GM23338 (cell line): ENCODE data around the gene PACSIN1. TPM values are rescaled to one million over a fixed set of nuclear protein-coding genes. Genes with fewer than 3 reads are reported as not detected.

ENCODE experiments used
- ATAC-seq: fragments of 200-7000 bp; cut with Tn5 transposase; 3 replicates; pipeline ENCODE4 v1.9.1; 2020
- DNase-seq: peaks from one replicate; pipeline ENCODE4 v3.0.0-alpha.2; 2015; ENCODE audit warnings: low spot score
- H2AFZ ChIP-seq: fragments of 200-600 bp; sonication (generic); 2 replicates; pipeline ENCODE4 v1.8.0; 2016; ENCODE audit warnings: antibody characterized with exemption, mild to moderate bottlenecking, moderate library complexity
- H3F3A ChIP-seq: fragments of 200-600 bp; sonication (generic); replicated peaks from 2 replicates; pipeline ENCODE4 v1.8.0; 2017; ENCODE audit warnings: antibody characterized with exemption, mixed run types, low read depth
- H3K27ac ChIP-seq: fragments of 200-600 bp; sonication (generic); 2 replicates; pipeline ENCODE4 v1.6.1; 2016; ENCODE audit warnings: low read depth
- H3K27me3 ChIP-seq: fragments of 200-600 bp; sonication (generic); 2 replicates; pipeline ENCODE4 v1.8.0; 2016; ENCODE audit warnings: mild to moderate bottlenecking, mixed run types, moderate library complexity; ENCODE audit not compliant: insufficient read depth
- H3K36me3 ChIP-seq: fragments of 200-600 bp; sonication (generic); 2 replicates; pipeline ENCODE4 v1.8.0; 2016; ENCODE audit warnings: mild to moderate bottlenecking; ENCODE audit not compliant: insufficient read depth
- H3K4me1 ChIP-seq: fragments of 200-600 bp; sonication (generic); 2 replicates; pipeline ENCODE4 v1.8.0; 2016; ENCODE audit warnings: mild to moderate bottlenecking, moderate library complexity; ENCODE audit not compliant: insufficient read depth
- H3K4me2 ChIP-seq: fragments of 200-600 bp; sonication (generic); 2 replicates; pipeline ENCODE4 v1.7.1; 2017; ENCODE audit warnings: mixed run types
- H3K4me3 ChIP-seq: fragments of 200-600 bp; sonication (generic); 2 replicates; pipeline ENCODE4 v1.6.1; 2016; ENCODE audit warnings: mixed run types
- H3K79me2 ChIP-seq: fragments of 200-600 bp; sonication (generic); replicated peaks from 2 replicates; pipeline ENCODE4 v1.8.0; 2017; ENCODE audit warnings: mild to moderate bottlenecking; ENCODE audit not compliant: insufficient read depth
- H3K9me2 ChIP-seq: fragments of 200-600 bp; sonication (generic); 2 replicates; pipeline ENCODE4 v1.8.0; 2017; ENCODE audit not compliant: insufficient read depth
- H4K20me1 ChIP-seq: fragments of 200-600 bp; sonication (generic); replicated peaks from 2 replicates; pipeline ENCODE4 v1.8.0; 2017; ENCODE audit warnings: mild to moderate bottlenecking; ENCODE audit not compliant: insufficient read depth
- H3K27ac Mint-ChIP-seq: 2 replicates; pipeline ENCODE4 v1.8.0; 2020; ENCODE audit warnings: inconsistent platforms, mild to moderate bottlenecking, moderate library complexity, mixed read lengths
- H3K27me3 Mint-ChIP-seq: 3 replicates; pipeline ENCODE4 v1.8.0; 2022; ENCODE audit warnings: low read depth, mild to moderate bottlenecking, moderate library complexity, mixed read lengths, inconsistent platforms; ENCODE audit not compliant: insufficient read depth, poor library complexity
- H3K36me3 Mint-ChIP-seq: 3 replicates; pipeline ENCODE4 v1.8.0; 2021; ENCODE audit warnings: low read depth, mild to moderate bottlenecking, inconsistent platforms, moderate library complexity, mixed read lengths
- H3K4me1 Mint-ChIP-seq: 3 replicates; pipeline ENCODE4 v1.8.0; 2020; ENCODE audit warnings: mild to moderate bottlenecking, inconsistent platforms, mixed read lengths
- H3K4me3 Mint-ChIP-seq: 3 replicates; pipeline ENCODE4 v1.8.0; 2021; ENCODE audit warnings: moderate library complexity, mild to moderate bottlenecking, inconsistent platforms, mixed read lengths
- H3K9me3 Mint-ChIP-seq: 3 replicates; pipeline ENCODE4 v1.8.0; 2020; ENCODE audit warnings: moderate library complexity, mild to moderate bottlenecking, inconsistent platforms, mixed read lengths
- CTCF ChIP-seq, 2 experiments: fragments of 200-600 bp in 1 of 2; sonication (generic) in 1 of 2; conservative IDR thresholded peaks; 2 replicates each; pipeline versions ENCODE4 v1.5.1 to v1.6.1; 2016 to 2017; ENCODE audit warnings: antibody characterized with exemption in 2 of 2, low read depth in 2 of 2, mild to moderate bottlenecking in 2 of 2, moderate library complexity in 1 of 2
- ETS1 ChIP-seq: IDR thresholded peaks from 2 replicates; pipeline ENCODE4 v1.6.1; 2016; ENCODE audit warnings: antibody characterized with exemption
- JUNB ChIP-seq: IDR thresholded peaks from one replicate; pipeline ENCODE4 v1.6.1; 2016; ENCODE audit warnings: antibody characterized with exemption; ENCODE audit not compliant: unreplicated experiment
- ZNF114 ChIP-seq: fragments of 250-450 bp; sonication (Bioruptor Pico); IDR thresholded peaks from 2 replicates; pipeline ENCODE4 v1.5.0; 2020; ENCODE audit warnings: mild to moderate bottlenecking, moderate library complexity
- ZNF462 ChIP-seq: fragments of 250-450 bp; sonication (Bioruptor Pico); IDR thresholded peaks from 2 replicates; pipeline ENCODE4 v1.5.0; 2020; ENCODE audit warnings: mild to moderate bottlenecking, moderate library complexity
- polyA plus RNA-seq: library from polyadenylated mRNA; unstranded; fragments of >200 nt; fragmentation: Nextera tagmentation; extraction: Ambion mirVana; gene quantifications from 2 replicates; pipeline ENCODE4 v1.2.1, GENCODE V29; 2016
- total RNA-seq: library from RNA; depleted of rRNA; stranded (reverse); fragments of >200 nt; shearing (Covaris generic); gene quantifications from 2 replicates; pipeline ENCODE4 v1.2.3, GENCODE V29; 2014

Gene PACSIN1
- total and polyA plus RNA-seq, 2 experiments from 2014 or later = 5.2 to 8.7 TPM

GRCh38 chr6:34511915-34512737, 46.2 kb downstream of the PACSIN1 start (continued):
- no peak for TF ChIP-seq ZNF462 (CRISPR knock-in tag)
- no peak for TF ChIP-seq ETS1

- DNase-seq (no peak), ATAC-seq (no peak)
- no peaks in the 10 kb centered on the region for H3K36me3 Mint-ChIP-seq
- no peak overlapping the region for H3K4me3 ChIP-seq
- no peaks in the 10 kb centered on the region for H3K9me2 ChIP-seq
- peaks cover 9% of the 10 kb centered on the region for H3K27me3 Mint-ChIP-seq
- H3K9me3 Mint-ChIP-seq = peaks cover 8% of the 10 kb centered on the region; the same call in 2 of the 3 replicates
- no peak overlapping the region for H3K27ac Mint-ChIP-seq
- no peak overlapping the region for H3K4me2 ChIP-seq
- no peak overlapping the region for H2AFZ ChIP-seq
- no peak overlapping the region; the same call in 2 of the 3 replicates for H3K4me3 Mint-ChIP-seq
- H3K27me3 ChIP-seq = no peaks in the 10 kb centered on the region
- H3K79me2 ChIP-seq = no peaks in the 10 kb centered on the region
- H3K27ac ChIP-seq = no peak overlapping the region
- H3F3A ChIP-seq = no peaks in the 10 kb centered on the region
- H3K4me1 ChIP-seq = no peaks in the 10 kb centered on the region
- H4K20me1 ChIP-seq = no peaks in the 10 kb centered on the region; the same call in 1 of the 2 replicates
- H3K4me1 Mint-ChIP-seq = peaks cover 25% of the 10 kb centered on the region
- H3K36me3 ChIP-seq = no peaks in the 10 kb centered on the region
- TF ChIP-seq ZNF114 (CRISPR knock-in tag) (no peak), JUNB (no peak), CTCF (conservative IDR thresholded peaks at IDR 0.05; ENCODE audit: low read depth in 2 of 2) (no peak), ZNF462 (CRISPR knock-in tag) (no peak)
These were observed 46.9 kb downstream of the PACSIN1 start for GRCh38 chr6:34512738-34513115.
